NCI-H2107 (cell line): Measurements from ENCODE around the gene ZFP62.
"Not testable (repeated sequence)": the region's sequence is repeated elsewhere in the genome, so short reads cannot be mapped to it uniquely, and the experiment has no call there.

Experiments used
- DNase-seq: peaks from one replicate; lab custom pipeline; 2025; lab: John Stamatoyannopoulos, UW

Gene ZFP62

DNA sequence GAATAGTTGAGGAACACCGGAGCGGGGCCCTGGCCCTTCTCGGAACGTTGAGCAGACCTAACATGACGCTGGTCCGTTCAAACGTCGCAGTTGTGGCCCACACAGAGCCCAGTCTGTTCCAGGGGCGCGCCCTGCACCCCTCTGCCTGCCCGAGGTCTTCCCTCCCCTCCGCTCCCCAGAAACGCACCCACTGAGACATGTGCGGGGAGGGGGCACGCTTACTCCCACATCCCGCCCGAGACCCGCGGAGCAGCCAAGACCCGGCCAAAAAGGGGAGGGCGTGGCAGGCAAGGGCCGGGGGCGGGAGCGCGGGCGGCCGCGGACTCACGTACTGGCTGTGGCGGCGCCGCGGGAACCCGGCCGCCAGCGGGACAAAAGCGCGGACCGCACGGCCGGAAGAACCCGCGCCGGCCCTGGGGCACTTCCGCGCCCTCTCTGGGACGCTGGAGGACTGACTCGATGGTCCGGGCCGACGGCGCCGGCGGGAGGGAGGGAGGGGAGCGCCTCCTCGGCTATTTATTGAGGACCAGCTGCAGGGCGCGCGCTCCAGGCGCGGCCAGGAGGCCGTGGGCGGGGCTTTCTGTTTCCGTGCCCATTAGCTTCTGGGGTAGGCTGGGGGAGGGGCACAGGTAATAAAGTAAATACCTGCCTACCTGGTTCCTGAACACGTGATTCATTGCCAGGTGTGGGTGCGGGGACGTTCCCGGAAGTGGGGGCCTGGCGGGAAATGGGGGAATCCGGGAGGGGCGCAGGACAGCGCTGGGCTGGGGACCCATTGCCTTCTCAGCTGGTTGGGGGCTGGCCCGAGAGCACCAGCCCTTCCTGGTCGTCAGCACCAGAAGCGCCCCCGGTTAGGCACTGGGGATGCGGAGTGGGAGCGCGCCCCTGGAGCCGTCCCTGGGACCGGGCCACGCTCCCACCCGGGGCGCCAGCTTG lies at the start of gene ZFP62:
TSS of gene ZFP62 (minus strand) at position 390 of the 936 bp plus-strand sequence. CDS start at position 333, 57 bp downstream.
- DNase-seq, result peak; percentile 58

DNA sequence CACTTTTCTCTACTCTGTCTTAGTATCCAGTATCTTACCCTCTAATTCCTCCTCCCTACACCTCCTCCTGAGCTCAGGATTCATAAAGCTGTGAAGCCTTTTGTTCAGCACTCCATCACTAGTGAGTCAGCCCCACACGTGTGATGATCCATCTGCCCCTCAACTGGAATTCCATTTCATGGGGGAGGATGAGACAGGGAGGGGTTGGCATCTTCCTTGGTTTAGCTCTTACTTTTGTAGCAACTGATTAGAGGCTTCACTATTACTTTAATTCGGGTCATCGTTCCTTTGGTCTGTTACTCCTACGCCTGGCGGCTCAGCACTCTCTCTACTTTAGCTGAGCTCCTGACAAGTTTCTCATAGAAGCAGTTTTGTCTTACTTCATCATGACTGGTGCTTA lies 49.7 kb upstream of the ZFP62 start:
- DNase-seq, result no peak

DNA sequence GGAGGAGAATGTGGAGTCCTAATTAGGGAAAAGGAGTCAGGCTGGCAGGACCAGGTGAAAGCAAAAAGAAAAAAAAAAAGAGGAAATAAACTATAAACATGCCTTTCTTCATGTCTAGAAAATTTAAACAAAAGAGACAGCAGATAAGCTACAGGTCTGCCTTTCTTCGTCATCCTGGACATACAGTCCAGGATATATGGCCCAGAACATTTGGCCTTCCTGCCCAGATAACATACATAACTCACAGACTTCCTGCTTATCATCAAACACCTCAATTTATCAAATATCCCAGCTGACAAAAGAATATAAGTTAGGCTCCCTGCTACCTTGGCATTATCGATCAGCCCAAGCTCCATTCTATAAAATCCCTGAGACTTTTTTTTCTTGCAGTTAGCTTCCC lies 49.1 kb upstream of the ZFP62 start:
- no peak for DNase-seq

DNA sequence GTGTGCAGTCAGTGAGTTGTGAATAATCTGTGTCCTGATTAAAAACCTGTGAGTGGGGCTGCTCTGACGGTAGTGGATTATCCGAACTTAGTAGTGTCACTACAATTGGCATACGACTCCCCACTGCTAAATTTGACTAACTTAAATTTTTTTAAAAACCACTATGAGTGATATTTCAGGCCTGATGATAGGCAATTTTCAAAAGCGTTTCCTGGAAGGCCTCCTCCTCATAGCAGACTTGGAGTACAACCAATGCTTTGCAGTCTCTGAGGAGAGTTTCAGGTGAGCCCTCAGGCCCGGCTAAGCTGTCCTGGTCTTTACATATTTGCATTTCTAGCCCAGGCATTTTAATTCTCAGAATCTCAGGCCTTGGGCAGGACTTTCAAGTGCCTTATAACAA lies 48.7 kb upstream of the ZFP62 start:
- DNase-seq, result no peak

DNA sequence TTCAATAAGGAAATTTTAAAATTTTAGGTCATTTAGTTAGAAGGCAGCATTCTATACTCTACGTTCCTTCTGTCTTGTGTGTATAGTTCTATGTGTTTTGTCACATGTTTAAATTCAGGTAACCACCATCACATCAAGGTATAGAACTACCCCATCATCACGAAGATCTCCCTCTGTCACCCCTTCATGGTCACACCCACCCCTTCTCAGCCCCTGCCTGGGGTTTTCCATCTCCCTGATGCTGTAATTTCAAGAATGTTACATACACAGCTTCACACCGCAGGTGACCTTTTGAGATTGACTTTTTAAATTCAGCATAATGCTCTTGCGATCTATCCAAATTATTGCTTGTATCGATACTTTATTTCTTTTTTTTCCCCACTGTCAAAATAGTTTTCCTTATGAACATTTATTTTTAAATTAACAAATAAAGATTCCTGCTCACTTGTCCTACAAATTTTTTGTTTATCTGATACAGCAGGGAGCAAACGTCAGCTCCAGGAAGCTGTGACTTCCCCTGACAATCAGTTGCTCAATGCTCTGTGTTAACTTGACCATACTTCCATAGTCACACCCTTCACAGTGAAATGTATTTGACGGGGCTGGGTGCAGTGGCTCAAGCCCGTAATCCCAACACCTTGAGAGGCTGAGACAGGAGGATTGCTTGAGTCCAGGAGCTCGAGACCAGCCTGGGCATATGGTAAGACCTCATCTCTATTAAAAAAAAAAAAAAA lies 48.1 kb upstream of the ZFP62 start:
- no peak for DNase-seq

DNA sequence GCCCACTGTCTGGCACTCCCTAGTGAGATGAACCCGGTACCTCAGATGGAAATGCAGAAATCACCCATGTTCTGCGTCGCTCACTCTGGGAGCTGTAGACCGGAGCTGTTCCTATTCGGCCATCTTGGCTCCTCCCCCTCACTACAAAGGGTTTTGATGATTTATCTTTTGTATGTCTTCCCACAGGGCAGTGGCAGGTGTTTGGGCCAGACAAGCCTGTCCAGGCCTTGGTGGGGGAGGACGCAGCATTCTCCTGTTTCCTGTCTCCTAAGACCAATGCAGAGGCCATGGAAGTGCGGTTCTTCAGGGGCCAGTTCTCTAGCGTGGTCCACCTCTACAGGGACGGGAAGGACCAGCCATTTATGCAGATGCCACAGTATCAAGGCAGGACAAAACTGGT lies 47.3 kb upstream of the ZFP62 start:
- DNase-seq, result no peak

DNA sequence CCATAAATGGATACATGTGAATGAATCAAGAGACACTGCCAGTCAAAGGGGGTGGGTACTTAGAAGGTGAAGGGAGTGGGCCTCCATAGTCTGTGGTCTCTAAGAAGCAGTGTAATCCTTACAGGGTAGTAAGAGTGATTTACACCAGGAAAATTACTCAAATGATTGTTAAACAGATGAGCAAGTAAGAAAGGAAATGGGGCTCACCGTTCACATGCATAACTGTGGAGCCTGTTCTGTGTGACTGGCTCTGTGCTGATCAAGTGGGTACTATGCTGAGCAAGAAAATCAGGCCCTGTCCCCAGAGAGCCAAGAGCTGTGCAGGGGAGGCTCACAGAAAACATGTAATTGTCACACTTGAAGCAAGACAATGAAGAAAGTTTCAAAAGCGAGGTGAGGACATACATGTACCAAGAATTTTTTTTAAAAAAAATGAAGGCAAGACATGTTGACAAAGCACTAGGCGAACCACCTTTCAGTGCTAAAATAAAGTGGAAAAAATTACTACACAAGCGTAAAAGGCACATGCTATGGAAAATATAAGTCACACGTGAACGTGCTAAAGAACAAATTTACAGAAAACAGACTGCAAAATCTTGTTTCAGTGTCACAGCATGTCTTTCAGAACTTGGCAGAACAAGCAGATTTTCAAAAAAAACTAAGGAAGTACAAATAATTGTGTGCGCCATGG lies 40.4 kb upstream of the ZFP62 start:
- no peak for DNase-seq

DNA sequence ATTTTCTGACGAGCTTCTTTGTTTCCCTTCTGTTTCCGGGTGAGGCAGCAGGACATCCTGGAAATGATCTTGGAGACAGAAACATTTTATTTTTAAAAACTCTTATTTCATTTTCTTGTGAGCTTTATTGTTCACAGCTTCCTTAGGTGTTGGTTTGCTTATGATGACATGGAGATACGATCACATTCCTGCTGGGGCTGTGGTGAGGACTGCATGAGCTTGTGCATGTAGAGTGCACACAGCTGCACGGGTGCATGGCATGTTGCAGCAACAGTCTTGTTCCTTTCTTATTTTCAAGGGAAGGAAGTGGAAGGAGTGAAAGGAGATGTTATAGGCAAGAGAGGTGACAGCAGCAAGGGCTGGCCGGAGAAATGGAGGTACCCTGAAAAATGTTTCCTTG lies 39.1 kb upstream of the ZFP62 start:
- DNase-seq, result no peak

DNA sequence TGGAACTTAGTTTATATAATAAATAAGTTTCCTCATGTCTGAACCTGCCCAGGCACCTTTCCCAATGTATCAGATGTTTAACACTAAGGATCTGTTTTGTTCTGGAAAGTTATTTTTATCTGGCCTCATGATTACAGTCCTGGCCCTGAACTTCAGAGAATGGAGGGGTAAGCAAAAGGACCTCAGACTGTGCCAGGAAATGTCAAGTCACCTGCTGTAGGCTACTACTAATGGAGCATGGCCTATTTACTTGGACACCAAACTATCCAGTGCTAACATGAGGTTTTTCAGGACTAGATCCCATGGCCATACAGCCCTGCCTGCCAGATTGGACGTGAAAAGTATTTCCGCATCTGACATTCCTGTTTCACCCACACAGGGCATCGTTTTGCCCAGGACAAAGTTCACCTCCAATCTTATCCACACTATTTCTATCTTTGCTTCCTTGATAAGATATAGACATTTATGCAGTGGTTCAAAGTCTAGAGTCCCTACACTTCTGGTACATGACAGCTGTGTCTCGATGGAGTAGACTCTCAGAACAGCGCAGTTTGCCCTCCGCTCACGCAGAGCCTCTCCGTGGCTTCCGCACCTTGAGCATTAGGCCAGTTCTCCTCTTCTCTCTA lies 37.7 kb upstream of the ZFP62 start, which contains the start of gene BTNL8:
TSS of gene BTNL8 (plus strand) at position 539 of the 626 bp plus-strand sequence. CDS start 152 bp downstream, outside the sequence.
- no peak for DNase-seq

DNA sequence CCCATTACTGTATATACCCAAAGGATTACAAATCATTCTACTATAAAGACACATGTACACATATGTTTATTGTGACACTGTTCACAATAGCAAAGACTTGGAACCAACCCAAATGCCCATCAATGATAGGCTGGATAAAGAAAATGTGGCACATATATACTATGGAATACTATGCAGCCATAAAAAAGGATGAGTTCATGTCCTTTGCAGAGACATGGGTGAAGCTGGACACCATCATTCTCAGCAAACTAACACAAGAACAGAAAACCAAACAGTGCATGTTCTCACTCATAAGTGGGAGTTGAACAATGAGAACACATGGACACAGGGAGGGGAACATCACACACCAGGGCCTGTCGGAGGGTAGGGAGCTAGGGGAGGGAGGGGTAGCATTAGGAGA lies 34.3 kb upstream of the ZFP62 start:
- not testable (repeated sequence) for DNase-seq

DNA sequence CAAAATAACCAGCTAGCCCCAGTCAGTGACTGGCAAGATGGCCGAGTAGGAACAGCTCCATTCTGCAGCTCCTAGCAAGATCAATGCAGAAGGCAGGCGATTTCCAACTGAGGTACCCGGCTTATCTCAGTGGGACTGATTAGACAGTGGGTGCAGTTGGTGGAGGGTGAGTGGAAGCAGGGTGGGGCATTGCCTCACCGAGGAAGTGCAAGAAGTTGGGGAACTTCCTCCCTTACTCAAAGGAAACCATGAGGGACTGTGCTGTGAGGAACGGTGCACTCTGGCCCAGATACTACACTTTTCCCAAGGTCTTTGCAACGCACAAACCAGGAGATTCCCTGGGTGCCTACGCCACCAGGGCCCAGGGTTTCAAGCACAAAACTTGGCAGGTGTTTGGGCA lies 28.3 kb upstream of the ZFP62 start:
- DNase-seq, result no peak

DNA sequence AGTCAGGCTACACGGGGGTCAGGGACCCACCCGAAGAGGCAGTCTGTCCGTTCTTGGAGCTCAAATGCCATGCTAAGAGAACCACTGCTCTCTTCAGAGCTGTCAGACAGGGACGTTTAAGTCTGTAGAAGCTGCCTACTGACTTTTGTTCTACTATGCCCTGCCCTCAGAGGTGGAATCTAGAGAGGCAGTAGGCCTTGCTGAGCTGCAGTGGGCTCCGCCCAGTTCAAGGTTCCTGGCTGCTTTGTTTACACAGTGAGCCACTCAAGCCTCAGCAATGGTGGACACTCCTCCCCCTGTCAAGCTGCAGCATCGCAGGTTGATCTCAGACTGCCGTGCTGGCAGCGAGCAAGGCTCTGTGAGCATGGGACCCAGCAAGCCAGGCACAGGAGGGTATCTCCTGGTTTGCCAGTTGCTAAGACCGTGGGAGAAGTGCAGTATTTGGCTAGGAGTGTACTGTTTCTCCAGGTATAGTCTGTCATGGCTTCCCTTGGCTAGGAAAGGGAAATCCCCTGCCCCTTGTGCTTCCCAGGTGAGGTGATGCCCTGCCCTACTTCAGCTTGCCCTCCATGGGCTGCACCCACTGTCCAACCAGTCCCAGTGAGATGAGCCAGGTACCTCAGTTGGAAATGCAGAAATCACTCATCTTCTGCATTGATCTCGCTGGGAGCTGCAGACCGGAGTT lies 24.9 kb upstream of the ZFP62 start:
- DNase-seq, result not testable (repeated sequence)

DNA sequence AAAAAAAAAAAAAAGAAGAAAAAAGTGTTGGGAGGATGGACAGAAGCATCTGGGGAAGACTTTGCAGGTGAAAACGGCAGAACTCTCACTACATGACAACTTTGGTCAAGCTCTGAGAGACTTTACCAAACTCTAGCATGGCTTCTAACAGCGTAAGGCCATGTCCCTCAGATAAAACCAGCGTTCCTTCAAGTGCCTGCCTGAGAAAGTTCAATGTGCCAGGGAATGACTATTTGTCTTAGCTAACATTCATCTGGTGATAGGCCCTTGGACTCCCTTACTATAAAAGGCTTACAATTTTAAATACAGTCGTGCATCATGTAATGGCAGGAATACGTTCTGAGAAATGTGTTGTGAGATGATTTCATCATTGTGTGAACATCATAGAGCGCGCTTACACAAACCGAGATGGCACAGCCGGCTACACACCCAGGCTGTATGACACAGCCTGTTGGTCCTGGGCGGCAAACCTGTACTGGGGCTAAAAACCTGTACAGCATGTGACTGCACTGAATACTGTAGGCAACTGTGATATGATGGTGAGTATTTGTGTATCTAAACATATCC lies 14.9 kb upstream of the ZFP62 start:
- DNase-seq, result no peak

DNA sequence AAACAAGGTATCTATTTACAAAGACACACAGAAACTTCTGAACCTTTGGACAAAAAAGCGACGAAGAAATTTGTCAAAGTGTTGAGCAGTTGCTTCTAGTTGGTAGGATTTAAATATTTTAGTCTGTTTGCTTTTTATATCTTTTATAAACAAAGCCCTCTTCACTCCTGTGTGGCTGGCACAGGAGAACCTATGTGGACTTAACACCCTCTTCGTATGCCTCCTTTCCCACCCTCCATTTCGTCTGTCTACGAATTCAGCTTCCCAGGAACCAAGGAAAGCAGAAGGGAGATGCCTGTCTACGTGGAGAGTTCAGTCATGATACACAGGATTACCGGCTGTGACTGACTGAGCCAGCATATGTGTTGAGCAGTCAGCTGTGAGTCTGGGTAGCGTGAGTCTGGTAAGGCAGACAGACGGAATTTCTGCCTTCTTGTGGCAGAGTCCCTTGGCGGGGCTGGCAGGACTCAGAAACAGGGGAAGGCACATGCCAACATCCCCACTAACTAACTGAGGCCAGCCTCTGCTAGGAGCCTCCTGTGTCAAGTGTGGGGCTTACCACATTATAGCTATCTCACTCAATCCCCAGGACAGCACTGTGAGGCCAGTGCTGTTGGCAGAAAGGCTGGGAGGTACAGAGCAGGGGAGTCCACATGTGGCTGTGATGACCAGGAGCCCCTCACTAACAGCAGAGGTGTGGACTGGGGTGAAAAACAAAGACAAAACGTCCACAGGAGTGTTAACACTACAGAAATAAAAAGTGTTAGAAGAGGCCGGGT lies 13.9 kb upstream of the ZFP62 start:
- DNase-seq, result no peak

DNA sequence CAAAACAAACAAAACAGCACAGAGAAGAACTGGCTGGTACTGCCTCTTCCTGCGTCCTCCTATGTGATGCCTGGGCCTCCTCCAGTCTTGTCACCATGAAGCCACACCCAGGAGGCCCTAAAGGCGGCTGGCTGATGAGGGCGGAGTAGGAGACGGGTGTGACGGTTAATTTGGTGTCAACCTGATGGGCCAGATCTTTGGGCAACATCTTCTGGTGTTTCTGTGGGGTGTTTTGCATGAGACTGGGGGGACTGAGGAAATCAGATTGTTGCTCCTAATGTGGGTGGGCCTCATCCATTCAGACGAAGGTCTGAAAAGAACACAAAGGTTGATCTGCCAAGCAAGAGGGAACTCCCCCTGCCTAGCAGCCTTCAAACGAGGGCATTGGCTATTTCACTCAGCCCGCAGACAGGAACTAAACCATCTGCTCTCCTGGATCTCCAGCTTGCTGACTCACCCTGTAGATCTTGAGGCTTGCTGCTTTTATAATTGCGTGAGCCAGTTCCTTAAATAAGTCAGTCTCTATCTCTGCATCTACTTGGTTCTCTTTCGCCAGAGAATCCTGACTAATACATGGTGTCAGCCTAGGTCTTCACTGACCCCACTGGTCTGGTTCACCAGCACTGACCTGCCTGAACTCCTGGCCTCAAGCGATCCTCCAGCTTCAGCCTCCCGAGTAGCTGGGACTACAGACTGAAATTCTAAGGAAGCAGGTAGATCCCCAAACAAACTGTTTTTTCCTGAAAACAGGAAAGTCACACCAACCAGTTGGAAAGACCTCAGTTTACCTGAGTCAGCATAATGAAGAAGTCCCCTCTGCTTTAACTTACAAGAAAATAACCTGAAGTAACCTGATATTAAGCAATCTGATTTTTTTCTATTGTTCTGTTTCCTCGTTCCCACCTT lies 12.8 kb upstream of the ZFP62 start:
- no peak for DNase-seq

DNA sequence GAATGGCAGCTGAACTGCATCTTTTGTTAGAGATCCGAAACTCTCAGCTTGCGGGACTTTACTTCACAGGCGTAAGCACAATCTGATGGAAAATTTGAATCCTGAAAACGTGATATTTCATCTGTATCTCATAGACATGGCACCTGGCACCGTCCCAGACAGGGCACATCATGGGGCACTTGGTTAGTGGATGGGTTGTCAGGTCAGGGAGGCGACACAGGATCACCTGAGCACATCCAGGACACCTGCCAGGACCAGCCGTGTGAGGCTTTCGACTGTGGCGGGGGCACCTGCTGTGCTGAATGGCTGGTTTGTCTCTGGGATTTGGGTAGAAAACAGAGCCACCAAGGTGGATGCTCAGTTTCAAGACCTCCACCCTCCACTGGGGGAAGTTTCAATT lies 11.3 kb upstream of the ZFP62 start:
- no peak for DNase-seq

DNA sequence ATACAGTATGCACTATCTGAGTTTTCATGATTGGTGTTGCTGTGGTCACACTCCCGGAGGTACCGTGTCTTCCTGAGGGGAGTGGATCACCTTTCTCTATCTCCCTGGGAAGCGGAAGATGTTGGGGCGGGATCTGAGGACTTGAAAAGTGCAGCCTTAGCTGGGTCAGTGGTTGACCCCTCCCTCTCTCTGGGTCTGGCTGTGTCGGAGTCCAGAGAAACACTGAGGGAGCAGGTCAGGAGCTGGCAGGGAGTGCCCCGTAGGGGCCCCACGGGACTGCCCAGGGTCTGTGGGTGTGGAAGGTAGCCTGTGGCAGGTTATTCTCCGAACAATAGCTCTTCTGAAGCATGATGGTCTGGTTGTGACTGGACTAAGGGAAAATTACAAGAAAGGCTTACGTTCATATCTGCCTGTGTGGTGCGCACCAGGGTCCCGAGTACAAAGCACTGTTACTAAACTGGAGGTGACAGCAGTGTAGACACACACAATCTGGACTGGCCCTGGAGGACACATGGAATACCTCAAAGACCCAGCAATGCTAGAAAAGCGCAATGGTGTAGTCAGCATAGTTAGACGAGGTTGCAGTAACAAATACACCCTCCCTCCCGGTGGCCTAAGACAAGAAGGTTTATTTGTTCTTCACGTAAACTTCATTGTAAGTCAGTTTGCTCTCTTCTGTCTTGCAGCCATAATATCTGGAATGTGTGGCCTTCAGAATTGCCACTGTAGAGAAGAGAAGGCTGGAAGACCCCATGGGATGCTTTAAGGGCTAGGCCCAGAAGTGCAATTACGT lies 9.4 kb upstream of the ZFP62 start:
- DNase-seq, result no peak

DNA sequence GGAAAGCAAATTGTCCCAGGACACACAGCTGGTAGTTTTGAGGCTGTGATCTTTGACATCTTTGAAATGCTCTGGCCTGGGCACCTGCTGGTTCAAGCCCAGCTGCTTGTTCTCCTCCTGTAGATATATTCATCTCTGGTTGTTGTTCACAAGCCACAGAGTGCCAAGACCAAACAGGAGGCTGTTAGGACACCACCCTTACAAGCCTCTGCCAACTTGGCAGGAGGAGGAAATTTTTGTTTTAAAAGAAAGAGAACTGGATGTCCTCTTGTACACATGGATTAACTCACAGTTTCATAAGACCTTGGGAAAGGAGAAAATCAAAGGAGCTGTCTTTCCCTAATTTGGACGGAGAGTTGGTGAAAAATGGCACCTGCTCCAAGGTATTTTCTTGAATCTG lies 8.5 kb upstream of the ZFP62 start:
- no peak for DNase-seq
